ENCODE results near the gene GNPTG.
A peak's percentile ranks its signal among the peaks of the same experiment; 100 is the strongest.

Gene GNPTG

GRCh38 chr16:1351582-1352362 lies at the start of gene GNPTG, which contains the start of gene TSR3:
Gene GNPTG (plus strand): TSS chr16:1351931. CDS start chr16:1351966, 35 bp downstream.
Gene TSR3 (minus strand): TSS chr16:1351878. CDS start chr16:1351804, 74 bp downstream.
- TF ChIP-seq MYC (IDR thresholded peaks at IDR 0.05; ENCODE audit: low read depth, low read length), result peak; percentile 67
- TF ChIP-seq, protein P1, sequence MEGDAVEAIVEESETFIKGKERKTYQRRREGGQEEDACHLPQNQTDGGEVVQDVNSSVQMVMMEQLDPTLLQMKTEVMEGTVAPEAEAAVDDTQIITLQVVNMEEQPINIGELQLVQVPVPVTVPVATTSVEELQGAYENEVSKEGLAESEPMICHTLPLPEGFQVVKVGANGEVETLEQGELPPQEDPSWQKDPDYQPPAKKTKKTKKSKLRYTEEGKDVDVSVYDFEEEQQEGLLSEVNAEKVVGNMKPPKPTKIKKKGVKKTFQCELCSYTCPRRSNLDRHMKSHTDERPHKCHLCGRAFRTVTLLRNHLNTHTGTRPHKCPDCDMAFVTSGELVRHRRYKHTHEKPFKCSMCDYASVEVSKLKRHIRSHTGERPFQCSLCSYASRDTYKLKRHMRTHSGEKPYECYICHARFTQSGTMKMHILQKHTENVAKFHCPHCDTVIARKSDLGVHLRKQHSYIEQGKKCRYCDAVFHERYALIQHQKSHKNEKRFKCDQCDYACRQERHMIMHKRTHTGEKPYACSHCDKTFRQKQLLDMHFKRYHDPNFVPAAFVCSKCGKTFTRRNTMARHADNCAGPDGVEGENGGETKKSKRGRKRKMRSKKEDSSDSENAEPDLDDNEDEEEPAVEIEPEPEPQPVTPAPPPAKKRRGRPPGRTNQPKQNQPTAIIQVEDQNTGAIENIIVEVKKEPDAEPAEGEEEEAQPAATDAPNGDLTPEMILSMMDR (IDR thresholded peaks at IDR 0.05; ENCODE audit: low read depth, low read length), result no peak
- no peak for TF ChIP-seq POLR2A (IDR thresholded peaks at IDR 0.05; ENCODE audit: extremely low read depth, insufficient read length)
- TF ChIP-seq, protein P2, sequence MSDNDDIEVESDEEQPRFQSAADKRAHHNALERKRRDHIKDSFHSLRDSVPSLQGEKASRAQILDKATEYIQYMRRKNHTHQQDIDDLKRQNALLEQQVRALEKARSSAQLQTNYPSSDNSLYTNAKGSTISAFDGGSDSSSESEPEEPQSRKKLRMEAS (IDR thresholded peaks at IDR 0.05; ENCODE audit: low read depth, low read length), result peak; percentile 90
- peak within 1 kb of the TSS; percentile 90 for H3K4me3 ChIP-seq (ENCODE audit: low read depth, low read length)
- DNase-seq (ENCODE audit: low read depth), result peak; percentile 85

GRCh38 chr16:1305823-1306222 lies 45.9 kb upstream of the GNPTG start:
- DNase-seq (ENCODE audit: low read depth), result peak; percentile 47
- H3K4me3 ChIP-seq (ENCODE audit: low read depth, low read length), result no peak overlapping the region
- TF ChIP-seq MYC (IDR thresholded peaks at IDR 0.05; ENCODE audit: low read depth, low read length), result no peak
- TF ChIP-seq, protein P2 (IDR thresholded peaks at IDR 0.05; ENCODE audit: low read depth, low read length), result no peak
- TF ChIP-seq, protein P1 (IDR thresholded peaks at IDR 0.05; ENCODE audit: low read depth, low read length), result no peak
- no peak for TF ChIP-seq POLR2A (IDR thresholded peaks at IDR 0.05; ENCODE audit: extremely low read depth, insufficient read length)

GRCh38 chr16:1306334-1306733 lies 45.4 kb upstream of the GNPTG start:
- DNase-seq (ENCODE audit: low read depth), result no peak
- TF ChIP-seq MYC (IDR thresholded peaks at IDR 0.05; ENCODE audit: low read depth, low read length) (no peak), POLR2A (IDR thresholded peaks at IDR 0.05; ENCODE audit: extremely low read depth, insufficient read length) (no peak)
- TF ChIP-seq, protein P1 (IDR thresholded peaks at IDR 0.05; ENCODE audit: low read depth, low read length), result no peak
- TF ChIP-seq, protein P2 (IDR thresholded peaks at IDR 0.05; ENCODE audit: low read depth, low read length), result no peak
- H3K4me3 ChIP-seq (ENCODE audit: low read depth, low read length), result no peak overlapping the region

GRCh38 chr16:1308036-1308976 lies 43.4 kb upstream of the GNPTG start:
- TF ChIP-seq MYC (IDR thresholded peaks at IDR 0.05; ENCODE audit: low read depth, low read length) (no peak; the same call in 1 of the 2 replicates), POLR2A (IDR thresholded peaks at IDR 0.05; ENCODE audit: extremely low read depth, insufficient read length) (no peak)
- TF ChIP-seq, protein P1 (IDR thresholded peaks at IDR 0.05; ENCODE audit: low read depth, low read length), result no peak
- TF ChIP-seq, protein P2 (IDR thresholded peaks at IDR 0.05; ENCODE audit: low read depth, low read length), result 0 out of 2 replicates have a peak, but pooled peaks have one; percentile 6
- DNase-seq (ENCODE audit: low read depth), result no peak
- H3K4me3 ChIP-seq (ENCODE audit: low read depth, low read length), result peak overlapping the region; percentile 44
